GM18858 (cell line): ENCODE data around the gene ADCY2.
A peak's percentile ranks its signal among the peaks of the same experiment; 100 is the strongest.

Experiments
- ATAC-seq: cut with Tn5 transposase; IDR thresholded peaks from one replicate; pipeline ENCODE4 v1.9.1; 2021; ENCODE audit not compliant: unreplicated experiment

The ADCY2 gene

DNA sequence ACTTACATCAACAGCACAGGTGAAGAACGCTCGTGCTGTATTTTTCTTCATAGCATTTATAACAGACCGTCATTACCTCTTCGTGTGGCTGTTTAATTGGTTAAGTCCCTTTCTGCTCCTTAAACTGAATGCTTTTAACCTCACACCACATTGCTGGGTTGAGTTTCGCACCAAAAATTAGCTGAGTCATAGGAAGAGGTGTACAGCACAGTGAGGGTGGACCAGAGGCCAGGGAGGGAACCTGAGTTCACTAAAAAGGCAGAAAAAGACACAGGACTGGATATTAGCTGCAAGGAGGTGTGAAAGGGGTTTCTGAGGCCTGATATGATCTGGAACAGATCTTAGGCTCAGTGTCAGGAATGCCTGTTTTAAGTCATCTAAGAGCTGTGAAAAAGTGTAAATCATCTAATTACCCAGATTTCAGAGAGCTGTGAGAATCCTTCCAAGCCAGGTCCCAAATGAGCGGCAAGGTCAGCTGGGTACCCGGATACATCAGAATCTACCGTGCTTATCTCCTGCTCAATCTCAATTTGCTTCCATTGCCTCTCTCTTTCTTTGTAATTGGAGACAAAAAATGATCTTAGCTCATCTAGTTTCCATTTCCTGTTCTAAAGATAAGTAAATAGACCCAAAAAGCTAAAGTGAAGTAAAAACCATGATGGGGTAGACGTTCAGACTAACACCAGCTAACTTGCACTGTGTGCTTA, 462.1 kb downstream of the ADCY2 start:
- ATAC-seq: no peak

DNA sequence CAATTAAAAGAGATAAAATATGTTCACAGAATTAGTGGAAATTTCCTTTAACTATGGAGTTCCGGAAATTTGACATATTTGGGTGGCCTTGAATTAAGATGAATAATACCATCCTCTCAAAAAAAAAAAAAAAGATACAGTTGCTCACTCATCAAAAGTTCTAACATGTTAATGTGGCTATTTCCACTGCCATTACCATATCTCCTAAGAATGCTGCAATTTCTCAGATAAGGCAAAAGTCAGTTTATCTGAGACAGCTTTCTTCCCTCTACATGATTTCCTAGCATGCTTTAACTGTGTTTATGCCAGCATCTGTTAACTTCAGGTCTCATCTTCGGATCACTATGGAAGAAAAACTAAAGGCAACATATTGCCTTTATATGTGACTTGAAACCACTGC, 470.3 kb downstream of the ADCY2 start:
- ATAC-seq: no peak

DNA sequence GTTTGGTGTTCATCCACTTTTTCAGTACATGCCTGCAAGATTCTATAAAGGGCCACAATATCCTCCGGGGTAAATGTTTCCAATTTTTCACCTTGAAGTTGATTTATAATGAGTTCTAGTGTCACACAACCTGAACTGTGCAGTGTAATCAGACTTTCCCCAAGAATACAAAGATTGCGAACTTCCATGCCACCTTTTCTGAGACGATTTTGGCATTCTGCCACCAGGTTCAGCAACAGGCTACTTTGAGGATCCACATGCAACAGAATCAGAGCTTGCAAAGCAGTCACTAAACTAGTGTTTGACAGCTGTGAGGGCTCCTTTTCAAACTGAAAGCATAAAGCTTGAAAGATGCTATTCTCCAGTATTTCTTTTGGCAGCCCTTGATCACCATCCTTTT, 471.3 kb downstream of the ADCY2 start:
- ATAC-seq: no peak

DNA sequence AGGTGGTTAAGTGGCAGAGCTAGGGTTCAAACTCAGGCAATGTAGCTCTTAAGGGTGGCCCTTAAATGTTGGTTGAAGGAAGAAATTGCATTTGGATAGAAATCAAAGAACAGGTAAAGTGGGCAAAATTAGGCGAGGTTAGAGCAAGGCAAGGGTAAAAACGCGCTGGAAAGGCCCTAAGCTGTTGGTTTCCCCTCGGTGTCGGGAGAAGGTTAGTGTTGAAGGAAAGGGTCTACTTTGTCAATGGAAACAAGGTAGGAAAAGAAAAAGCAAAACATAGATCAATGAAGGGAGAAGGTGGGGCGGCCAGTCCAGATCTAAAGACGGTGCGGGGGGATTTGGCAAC, 472.5 kb downstream of the ADCY2 start:
- no peak for ATAC-seq

DNA sequence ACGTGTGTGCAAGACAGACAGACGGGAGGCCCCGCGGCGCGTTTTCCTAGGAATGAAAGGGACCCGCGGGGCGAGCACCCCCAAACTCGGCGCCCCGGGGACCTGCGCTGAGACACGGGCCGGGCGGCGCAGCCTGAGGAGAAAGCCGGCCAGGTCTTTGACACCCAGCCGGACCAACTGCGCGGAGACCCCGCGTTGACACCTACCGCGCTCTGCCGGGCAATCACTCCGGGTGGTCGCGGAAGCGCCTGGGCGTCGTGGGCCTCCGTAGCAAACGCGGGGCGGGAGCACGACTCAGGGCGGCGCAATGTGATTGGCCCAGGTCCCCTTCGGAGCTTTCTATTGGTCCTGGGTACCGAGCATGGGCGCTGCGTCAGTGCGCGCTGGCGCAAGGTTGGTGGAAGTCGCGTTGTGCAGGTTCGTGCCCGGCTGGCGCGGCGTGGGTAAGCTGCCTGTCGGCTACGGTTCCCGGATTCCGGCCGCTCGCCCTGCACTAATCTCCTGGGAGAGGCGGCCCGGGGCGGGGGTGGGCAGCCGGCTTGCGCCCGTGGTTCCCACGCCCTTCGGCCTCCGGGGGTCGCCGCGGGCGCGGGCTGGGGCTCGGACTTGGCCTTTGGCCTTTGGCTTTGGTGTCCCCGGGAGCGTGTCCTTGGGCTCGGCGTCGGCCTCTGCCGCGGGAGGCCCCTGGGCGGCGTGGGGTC, 473.0 kb downstream of the ADCY2 start, which contains the start of the genes FASTKD3 and MTRR:
FASTKD3 (minus strand) TSS at position 259 of the 701 bp plus-strand sequence. CDS start 948 bp downstream, outside the sequence.
MTRR (plus strand) TSS at position 376 of the 701 bp plus-strand sequence. CDS start 1,647 bp downstream, outside the sequence.
- peak; percentile 95 for ATAC-seq

DNA sequence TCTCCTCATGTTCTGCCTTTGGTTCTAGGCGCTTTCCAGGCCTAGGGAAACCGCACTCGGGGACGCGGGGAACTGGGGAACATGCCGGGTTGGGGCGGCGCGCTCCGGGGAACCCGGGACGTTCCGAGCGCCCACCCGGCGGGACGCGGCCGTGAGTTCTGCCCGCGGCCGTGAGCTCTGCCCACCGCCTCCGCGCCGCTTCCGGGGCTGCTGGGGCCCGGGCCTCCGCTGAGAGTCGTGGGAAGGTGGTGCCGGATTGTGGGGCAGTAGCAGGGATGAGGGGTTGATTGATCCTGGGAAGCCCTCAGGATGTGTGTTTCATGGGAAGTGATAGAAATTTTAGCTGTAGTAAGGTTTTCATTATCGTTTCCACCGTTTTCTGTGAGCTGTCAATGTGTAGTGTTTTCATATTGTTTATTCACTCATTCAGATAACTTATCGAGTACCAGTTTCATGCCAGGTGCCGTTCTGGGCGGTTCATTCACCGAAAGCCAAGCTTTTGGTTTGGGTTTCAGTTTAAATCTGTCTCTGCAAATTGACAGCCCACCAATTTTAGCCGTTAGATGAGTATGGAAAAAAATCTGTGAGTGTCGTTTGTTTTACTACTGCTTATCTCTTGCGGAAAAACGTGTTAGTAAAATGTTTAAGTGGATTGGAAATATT, 473.7 kb downstream of the ADCY2 start:
- peak; percentile 21 for ATAC-seq

DNA sequence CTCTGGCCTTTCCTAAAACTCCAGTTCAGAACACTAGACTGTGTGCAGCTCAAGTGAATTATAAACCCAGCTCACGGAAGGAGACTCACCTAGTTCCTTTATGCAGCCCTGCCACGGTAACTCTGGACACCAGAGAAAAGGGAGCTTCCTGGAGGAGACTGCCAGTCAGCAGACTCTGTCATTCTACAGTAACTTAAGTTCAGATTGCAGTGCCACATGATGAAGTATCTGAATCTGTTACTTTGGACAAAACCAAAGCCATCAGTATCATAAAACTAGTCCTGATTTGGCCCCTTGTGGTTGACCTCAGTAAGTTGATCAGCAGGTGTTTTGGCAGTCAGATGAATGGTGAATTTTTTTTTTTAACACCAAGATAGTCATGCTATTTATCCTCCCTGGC, 475.7 kb downstream of the ADCY2 start:
- peak; percentile 19 for ATAC-seq

DNA sequence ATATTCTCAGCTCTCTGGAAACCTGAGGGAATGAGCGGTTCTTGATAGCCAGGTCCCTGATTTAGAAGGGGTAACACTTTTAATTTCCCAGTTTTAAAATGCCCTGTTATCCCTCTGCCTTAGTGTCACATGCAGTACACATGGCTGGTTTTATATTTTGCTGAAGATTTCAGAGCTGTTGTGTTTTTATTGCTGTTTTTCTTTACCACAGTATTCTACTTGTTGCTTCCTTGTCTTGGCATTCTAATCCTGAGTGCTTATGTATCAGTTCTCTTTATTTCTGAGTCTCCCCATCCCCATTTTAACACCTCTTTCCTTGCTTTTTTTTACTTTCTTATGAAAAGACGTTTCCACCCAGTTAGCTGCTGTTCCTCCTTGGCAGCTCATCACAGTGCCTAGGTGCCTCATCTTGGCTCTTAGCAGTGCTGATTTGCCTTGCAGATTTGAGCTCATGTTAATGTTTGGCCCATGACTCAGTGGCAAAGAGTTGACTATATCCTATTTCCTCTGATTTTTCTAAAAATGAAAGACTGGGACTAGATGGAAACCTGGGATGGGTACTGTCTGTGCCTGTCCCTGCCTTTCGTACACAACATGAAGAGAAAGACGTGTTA, 476.7 kb downstream of the ADCY2 start:
- ATAC-seq: no peak

DNA sequence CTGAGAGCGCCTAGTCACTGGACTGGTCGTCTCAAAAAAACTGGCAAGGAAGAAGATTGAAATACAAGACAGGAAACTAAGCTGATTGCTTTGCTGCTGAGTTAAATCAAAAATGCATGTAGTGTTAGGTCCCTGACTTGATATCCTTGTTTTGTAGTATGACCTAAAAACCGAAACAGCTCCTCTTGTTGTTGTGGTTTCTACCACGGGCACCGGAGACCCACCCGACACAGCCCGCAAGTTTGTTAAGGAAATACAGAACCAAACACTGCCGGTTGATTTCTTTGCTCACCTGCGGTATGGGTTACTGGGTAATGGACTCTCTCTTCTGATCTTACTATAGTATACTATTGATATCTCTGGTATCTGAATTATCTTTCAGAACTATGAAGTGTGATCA, 477.3 kb downstream of the ADCY2 start:
- ATAC-seq: no peak

DNA sequence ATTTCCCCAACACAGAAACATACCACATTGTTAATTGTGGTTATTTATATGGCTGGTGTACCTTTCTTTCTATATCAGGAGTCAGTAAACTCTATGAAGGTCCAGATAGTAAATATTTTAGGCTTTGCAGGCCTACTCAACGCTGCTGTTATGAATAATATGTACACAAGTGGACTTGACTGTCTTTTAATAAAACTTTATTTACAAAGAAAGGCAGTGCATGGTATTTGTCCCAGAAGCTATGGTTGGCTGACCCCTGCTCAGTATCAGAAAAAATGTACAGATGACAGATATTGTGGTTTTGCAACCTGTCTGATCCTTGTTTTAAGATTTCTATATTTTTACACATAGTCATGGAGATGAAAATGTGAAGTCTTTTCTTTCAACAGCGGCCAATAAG, 478.7 kb downstream of the ADCY2 start:
- no peak for ATAC-seq

DNA sequence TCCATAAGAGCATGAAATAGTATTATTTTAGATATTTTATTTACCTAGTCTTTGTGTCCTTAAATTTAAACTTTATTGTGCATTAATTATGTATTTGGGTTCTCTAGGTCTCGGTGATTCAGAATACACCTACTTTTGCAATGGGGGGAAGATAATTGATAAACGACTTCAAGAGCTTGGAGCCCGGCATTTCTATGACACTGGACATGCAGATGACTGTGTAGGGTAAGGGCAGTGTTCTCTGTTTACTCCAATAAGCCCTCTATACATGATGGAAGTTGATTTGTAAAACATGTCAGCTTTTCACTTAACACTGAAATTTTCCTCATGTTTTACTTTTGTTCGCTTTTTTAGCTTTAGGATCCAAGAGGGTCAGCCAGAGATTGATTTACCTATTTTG, 479.2 kb downstream of the ADCY2 start:
- ATAC-seq: no peak

DNA sequence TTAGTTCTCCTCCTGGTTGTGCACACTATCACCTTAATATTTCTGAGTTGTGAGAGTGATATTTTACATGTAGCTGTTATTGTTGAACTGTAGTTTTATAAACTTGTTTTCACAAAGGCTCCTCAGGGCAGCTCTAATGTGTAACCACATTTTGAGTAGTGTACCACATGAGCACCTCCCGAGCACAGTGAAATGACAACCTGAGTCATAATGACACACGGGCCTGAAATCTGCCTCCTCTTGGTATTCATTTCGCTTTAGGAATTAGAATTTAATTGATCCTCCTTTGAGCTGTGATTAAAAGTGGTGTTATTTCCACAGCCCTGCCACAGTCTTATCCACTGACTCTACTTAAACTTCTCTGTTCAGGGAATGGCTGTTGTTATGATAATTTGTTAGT, 480.9 kb downstream of the ADCY2 start:
- peak; percentile 34 for ATAC-seq

DNA sequence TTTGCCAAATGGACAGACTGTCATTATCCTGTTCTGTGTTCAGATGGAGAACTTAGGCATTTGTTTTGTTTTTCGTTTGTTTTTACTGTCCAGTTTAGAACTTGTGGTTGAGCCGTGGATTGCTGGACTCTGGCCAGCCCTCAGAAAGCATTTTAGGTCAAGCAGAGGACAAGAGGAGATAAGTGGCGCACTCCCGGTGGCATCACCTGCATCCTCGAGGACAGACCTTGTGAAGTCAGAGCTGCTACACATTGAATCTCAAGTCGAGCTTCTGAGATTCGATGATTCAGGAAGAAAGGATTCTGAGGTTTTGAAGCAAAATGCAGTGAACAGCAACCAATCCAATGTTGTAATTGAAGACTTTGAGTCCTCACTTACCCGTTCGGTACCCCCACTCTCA, 481.9 kb downstream of the ADCY2 start:
- no peak for ATAC-seq

DNA sequence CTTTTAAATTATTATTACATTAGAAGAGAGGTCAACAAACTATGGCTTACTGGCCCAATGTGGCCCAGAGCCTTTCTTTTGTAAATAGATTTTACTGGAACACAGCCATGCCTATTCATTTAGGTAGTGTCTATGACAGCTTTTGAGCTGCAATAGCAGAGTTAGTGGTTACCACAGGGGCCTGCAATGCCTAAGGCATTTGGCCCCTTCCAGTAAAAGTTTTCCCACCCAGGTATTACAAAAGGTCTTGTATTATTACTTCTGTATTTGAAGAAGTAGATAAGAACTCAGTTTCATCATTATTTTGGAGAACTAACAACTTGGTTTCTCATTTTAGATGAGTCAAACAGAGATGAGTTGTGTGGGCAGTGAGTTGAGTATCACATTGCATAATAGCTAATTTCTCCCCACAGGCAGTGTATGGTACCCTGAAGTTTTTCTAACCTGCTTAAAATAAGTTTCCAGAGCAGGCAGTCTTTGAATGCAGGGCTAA, 482.5 kb downstream of the ADCY2 start:
- peak; percentile 98 for ATAC-seq
